Measurements from ENCODE around the gene CCBE1.

The CCBE1 gene

GRCh38 chr18:59617468-59617932 lies 79.7 kb downstream of the CCBE1 start:
- no peak for DNase-seq (ENCODE audit: low read depth)

GRCh38 chr18:59616501-59616900 lies 80.7 kb downstream of the CCBE1 start:
- DNase-seq (ENCODE audit: low read depth): no peak

DNA sequence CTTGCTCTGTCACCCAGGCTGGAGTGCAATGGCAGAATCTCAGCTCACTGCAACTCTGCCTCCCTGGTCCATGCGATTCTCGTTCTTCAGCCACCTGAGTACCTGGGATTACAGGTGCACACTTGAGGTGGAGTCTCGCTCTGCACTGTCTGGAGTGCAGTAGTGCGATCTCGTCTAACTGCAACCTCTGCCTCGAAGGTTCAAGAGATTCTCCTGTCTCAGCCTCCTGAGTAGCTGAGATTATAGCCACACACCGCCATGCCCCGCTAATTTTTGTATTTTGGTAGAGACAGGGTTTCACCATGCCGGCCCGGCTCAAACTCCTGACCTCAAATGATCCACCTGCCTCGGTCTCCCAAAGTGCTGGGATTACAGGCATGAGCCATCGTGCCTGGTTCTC lies 83.3 kb downstream of the CCBE1 start:
- no peak for DNase-seq (ENCODE audit: low read depth)

DNA sequence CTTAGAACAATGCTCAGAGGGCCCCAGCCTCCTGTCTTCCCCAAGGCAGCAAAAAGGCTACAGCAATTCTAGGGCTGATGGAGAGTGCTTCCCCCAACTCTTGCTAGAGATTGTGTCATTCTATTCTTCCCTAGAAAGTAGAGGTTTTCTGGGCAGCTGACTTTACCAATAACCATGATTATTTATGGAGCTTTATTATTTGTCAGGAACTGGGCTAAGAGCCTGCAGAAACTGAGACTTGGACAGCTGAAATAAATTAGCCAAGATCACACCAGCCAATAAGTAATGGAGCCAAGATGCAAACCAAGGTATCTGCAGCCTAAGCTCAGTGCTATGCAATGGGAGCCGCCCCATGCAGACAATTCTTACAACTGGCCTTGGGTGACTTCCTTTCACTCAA lies 84.8 kb downstream of the CCBE1 start:
- no peak for DNase-seq (ENCODE audit: low read depth)

DNA sequence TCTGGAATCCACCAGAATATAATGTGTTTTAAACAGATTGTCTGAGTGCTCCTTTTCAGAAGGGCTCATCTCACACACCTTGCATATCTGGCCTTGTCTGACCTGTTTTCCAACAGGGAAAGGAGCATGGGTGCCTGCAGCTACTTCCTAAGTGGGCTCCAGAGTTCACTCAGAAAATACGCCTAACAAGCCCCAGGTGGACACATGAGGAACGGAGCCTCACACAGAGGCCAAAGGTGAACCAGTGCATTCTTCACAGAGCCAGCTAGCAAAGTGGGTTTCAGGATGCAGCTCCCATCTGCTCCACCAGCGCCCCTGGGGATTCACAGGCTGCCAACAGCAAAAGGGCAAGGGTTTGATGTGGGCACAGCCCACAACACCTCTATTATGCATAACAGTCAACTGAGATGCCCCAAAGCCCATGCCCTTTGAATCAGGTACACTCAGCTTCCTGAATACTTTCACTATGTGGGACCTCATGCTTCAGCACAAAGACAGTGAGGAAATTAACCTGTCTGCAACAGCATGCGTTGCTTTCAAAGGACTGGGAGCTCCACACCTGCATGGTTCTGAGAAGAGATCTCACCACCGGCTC lies 86.6 kb downstream of the CCBE1 start:
- DNase-seq (ENCODE audit: low read depth): no peak

DNA sequence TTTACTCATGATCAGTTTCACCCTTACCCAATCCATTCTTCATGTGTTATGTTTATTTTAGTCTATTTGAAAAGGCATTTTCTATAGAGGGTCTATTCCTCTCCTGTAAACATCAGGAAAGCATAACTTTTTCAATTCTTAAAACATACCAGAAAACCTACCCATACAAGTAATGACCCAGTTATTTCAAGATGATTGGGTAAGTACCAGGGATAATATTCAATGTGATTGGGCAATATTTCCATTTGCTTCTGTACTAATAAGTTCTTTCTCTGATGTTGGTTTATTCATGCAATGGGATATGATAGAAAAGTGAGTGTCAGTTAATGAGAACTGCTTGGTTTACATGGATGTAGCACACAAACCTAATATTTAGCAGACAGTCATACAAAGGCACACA lies 87.6 kb downstream of the CCBE1 start:
- no peak for DNase-seq (ENCODE audit: low read depth)

DNA sequence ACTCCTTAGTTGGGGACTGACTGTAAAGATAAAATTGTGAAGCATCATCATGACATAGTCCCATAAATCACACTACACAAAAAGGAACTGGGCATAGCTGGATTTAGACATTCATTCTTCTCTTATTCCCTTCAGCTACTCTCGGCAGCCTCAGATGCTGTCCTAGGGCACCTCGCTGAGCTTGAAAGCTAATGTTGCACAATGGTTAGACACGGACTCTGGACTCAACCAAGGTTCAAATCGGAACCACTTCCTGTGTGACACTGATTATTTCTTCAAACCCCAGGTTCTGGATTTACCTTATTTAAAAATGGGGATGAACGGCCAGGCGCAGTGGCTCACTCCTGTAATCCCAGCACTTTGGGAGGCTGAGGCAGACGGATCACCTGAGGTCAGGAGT lies 89.8 kb downstream of the CCBE1 start:
- no peak for DNase-seq (ENCODE audit: low read depth)

GRCh38 chr18:59607078-59607379 lies 90.2 kb downstream of the CCBE1 start:
- DNase-seq (ENCODE audit: low read depth): no peak

- peak; percentile 35 for DNase-seq (ENCODE audit: low read depth)
Observed at GRCh38 chr18:59606193-59607077, 90.8 kb downstream of the CCBE1 start.

DNA sequence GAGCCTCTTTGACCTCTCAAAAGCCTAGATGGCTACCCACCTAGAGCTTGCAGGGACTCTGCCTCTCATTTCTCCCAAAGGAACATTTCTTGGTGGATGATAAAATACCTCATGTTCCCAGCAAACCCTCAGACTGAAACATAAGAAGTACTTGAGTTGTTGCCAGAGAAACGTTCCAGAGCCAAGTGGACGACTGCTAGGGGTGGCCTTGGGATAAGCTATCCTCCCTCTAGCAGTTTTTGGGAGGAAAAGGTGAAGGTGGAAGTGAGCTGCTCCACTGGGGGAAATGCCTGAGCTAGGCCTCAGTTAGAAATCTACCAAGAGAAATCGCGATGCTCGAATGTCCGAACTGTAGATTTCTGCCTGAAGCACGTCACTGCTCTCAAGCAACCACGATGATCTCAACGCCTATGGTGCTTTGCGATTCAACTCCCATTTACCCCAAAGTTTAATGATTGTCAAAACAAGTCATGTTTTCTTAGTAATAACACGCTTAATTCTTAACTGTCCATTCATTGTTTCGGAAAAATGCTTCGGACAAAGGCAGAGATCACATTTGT lies 91.5 kb downstream of the CCBE1 start:
- no peak for DNase-seq (ENCODE audit: low read depth)

GRCh38 chr18:59604877-59605276 lies 92.3 kb downstream of the CCBE1 start:
- DNase-seq (ENCODE audit: low read depth): no peak

DNA sequence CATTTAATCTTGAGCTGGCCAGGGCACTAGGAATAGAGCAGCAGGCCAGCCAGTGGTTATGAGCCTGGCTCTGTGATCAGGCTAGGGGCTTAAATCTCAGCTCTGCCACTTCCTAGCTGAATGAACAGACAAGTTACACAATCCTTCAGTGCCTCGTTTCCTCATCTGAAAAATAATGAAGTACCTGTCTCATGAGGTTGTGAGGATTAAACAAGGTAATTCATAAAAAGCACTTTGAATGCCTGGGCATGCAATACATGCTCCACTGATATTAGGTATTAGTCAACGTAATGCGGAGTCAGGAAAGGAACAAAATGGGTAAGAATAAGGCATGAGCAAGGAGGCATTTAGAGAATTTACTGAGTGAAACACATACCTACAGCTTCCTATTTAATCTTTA lies 100.2 kb downstream of the CCBE1 start:
- no peak for DNase-seq (ENCODE audit: low read depth)

DNA sequence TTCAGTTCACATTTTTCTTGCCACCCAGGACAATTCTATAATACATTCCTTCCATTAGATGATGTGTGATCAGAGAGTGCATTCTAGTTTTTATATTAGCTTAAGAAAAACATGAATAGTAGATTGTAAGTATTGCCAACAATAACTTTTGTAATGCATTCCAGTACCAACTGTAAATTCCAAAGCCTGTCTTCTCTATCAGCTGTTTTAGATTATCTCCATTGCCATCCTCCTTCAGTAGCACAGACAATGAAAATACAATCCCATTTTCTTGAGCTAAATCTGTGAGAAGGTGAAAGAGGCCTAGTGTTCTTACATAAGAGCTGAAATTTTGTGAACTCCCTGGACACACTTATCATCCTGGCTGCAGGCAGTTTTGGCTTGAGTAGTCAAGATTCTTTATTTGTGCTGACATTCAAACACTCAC lies 103.9 kb downstream of the CCBE1 start:
- no peak for DNase-seq (ENCODE audit: low read depth)

DNA sequence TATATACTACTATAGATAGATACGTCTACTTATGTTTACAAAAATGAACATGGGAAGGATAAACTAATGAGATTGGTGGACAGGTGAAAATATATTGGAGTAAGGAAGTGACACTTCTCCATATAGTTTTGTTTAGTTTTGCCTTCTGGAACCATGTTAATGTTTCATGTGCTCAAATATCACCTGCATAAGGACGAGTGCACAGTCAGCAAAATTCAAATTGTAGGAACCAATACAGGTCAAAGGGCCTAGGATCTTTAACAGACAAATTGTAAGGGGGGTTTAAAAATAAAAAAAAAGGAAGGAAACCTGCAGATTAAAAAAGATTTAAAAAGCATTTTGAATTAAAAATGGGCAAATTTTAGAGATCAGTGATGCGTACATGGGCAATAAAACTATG lies 104.6 kb downstream of the CCBE1 start:
- DNase-seq (ENCODE audit: low read depth): no peak

GRCh38 chr18:59582395-59582794 lies 114.8 kb downstream of the CCBE1 start:
- DNase-seq (ENCODE audit: low read depth): no peak

DNA sequence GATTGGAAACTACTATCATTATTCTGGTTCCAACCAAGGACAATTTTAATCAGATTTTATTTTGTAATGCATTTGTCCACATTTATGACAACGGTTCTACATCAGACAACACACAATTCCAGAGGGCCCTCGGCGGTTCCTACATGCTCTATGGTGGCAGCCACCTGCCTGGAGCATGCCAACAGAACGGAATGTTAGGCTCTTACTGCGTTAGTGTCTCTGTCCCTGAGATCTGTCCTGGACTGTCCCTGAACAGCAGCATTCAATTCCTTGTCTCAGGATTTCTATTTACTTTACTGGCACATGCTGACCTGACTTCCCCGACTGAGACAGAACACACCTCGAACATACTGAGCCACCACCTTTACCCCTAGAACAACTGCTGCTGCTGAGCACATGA lies 117.7 kb downstream of the CCBE1 start:
- no peak for DNase-seq (ENCODE audit: low read depth)

DNA sequence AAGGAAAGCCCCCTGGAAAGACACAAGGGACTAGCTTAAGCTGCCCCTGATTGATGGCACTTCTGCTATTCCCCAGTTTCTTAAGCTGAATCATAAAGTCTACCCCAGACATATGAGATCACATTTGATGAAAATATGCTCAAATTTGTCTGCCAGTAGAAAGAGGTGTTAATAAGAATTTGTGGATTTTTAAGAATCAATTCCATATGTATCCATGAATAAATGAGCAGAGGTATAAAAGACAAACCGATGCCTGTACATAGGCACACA lies 119.9 kb downstream of the CCBE1 start:
- no peak for DNase-seq (ENCODE audit: low read depth)

DNA sequence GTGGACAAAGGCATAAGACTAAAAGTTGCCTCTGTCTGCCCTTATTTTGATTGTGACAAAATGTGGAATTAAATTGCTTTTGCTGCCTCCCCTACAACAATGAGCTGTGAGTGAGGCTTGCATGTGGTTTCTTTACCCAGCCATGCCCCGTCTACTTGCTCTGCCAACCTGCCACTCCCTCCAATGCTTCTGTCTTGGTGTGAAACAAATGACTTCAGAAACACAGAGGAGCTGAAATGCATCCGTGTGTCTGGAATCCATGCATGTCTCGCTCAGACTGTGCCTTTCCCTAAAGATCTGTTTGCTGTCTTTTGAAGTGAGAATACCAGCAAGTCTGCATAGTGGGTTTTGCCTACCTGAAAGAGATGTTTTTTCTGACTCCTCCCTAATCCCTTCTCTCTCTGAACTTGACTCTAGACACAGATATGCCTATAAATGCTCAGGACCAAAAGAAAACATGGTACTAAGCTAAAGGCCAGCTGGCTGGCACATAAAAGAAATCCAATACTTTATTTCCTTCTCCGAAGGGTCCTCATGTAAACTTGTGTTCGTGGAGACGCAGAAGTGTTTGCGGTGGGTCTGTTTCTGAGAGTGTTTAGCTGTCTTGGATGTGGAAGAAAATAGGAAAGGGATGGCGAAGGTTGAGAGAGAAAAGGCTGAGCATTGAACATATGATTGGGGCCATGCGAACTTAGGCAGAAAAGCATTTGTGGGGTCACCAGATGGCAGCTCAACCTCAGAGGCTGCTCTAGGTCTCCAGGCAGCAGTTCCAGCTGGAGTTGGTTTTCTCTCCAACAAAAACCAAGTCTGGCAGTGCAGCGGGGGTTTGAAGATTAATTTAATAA lies 120.5 kb downstream of the CCBE1 start:
- DNase-seq (ENCODE audit: low read depth): no peak

GRCh38 chr18:59575995-59576394 lies 121.2 kb downstream of the CCBE1 start:
- DNase-seq (ENCODE audit: low read depth): no peak

DNA sequence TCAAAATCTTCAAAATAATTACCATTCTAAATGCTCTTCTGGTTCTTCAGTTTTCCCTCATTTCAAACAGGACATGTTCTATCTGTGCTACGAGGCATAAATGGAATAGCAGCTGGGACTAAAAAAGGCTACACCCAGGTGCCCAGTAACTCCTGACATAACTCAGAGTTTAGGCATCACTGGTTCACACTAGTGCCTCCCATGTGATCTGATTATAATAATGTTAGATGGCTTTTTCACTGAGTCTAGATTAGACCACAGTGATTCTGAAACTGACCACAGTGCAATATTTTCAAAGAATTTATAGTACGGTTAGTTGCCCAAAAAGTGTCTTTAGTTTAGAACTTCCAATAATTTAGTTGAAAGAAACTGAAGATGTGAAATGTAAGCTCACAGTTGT lies 123.3 kb downstream of the CCBE1 start:
- no peak for DNase-seq (ENCODE audit: low read depth)

GRCh38 chr18:59571902-59572301 lies 125.3 kb downstream of the CCBE1 start:
- DNase-seq (ENCODE audit: low read depth): no peak

- DNase-seq (ENCODE audit: low read depth): no peak
Observed at GRCh38 chr18:59570796-59571195, 126.4 kb downstream of the CCBE1 start.
